Left ventricle myocardium inferior (tissue), 1 donor: Measurements from ENCODE around the gene NECTIN1. TPM values are rescaled to one million over a fixed set of nuclear protein-coding genes. Genes with fewer than 3 reads are reported as not detected.

ENCODE experiments used
- DNase-seq: peaks from one replicate; pipeline ENCODE4 v3.0.0-alpha.2; 2020
- H3K27ac ChIP-seq: fragments of 200-600 bp; replicated peaks from 2 replicates; pipeline ENCODE4 v1.8.0; 2021
- H3K27me3 ChIP-seq: fragments of 200-600 bp; 2 replicates; pipeline ENCODE4 v1.8.0; 2021; ENCODE audit warnings: low read depth
- H3K36me3 ChIP-seq: fragments of 200-600 bp; 2 replicates; pipeline ENCODE4 v1.8.0; 2021
- H3K4me1 ChIP-seq: fragments of 200-600 bp; 2 replicates; pipeline ENCODE4 v1.8.0; 2021
- H3K4me3 ChIP-seq: fragments of 200-600 bp; 2 replicates; pipeline ENCODE4 v1.8.0; 2021; ENCODE audit warnings: mild to moderate bottlenecking, moderate library complexity
- H3K9me3 ChIP-seq: fragments of 200-600 bp; replicated peaks from 2 replicates; pipeline ENCODE4 v1.8.0; 2021
- intact Hi-C: fragments of 100-400 bp; cut with micrococcal nuclease; formaldehyde crosslinking; loops from one replicate; pipeline ENCODE4 v1.11.0; 2022
- total RNA-seq: library from RNA; stranded (reverse); fragmentation: NEBNext Ultra II Directional; extraction: Animal tissue kit (Norgen Biotek cat#: 25700); gene quantifications from one replicate; pipeline ENCODE4 v1.2.1, GENCODE V29; 2021
- TF ChIP-seq, protein P1 (sequence below): fragments of 200-600 bp; IDR thresholded peaks from 2 replicates; pipeline ENCODE4 v1.8.0; 2021; ENCODE audit warnings: antibody characterized with exemption, mild to moderate bottlenecking, borderline replicate concordance
- donor health status: DM: no; HTN: yes; CAD: no; lungs with severe emphysema.

NECTIN1 gene
- total RNA-seq, 1 donor from 2014 or later, result 22.9 TPM

DNA sequence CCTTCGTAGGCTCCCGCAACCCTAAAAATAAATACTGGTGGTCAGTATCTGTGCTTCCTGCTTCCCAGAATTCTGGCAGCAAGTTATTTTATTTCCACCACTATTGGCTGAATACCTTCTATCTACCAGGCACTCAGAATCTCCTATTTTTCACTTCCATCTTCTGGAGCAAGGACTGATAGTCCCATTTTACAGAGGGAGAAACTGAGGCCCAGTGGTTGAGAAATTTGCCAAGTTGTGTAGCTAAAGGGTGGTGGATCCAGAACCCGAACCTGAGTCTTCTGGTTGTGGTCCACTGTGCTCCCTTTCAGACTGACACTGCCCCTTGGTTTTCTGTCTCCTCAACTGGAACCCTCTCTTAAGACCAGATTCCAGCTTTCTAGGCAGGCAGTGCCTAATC, 31.6 kb downstream of the NECTIN1 start:
- Histone ChIP-seq H3K4me3 (no peak overlapping the region), H3K9me3 (no peaks in the 10 kb centered on the region), H3K36me3 (no peaks in the 10 kb centered on the region), H3K27me3 (no peaks in the 10 kb centered on the region), H3K4me1 (peaks cover 68% of the 10 kb centered on the region), H3K27ac (peak overlapping the region; percentile 61)
- intact Hi-C loops, result no loop called here
- TF ChIP-seq, protein P1, sequence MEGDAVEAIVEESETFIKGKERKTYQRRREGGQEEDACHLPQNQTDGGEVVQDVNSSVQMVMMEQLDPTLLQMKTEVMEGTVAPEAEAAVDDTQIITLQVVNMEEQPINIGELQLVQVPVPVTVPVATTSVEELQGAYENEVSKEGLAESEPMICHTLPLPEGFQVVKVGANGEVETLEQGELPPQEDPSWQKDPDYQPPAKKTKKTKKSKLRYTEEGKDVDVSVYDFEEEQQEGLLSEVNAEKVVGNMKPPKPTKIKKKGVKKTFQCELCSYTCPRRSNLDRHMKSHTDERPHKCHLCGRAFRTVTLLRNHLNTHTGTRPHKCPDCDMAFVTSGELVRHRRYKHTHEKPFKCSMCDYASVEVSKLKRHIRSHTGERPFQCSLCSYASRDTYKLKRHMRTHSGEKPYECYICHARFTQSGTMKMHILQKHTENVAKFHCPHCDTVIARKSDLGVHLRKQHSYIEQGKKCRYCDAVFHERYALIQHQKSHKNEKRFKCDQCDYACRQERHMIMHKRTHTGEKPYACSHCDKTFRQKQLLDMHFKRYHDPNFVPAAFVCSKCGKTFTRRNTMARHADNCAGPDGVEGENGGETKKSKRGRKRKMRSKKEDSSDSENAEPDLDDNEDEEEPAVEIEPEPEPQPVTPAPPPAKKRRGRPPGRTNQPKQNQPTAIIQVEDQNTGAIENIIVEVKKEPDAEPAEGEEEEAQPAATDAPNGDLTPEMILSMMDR, result no peak
- no peak for DNase-seq

- Histone ChIP-seq H3K4me3 (no peak overlapping the region), H3K27ac (no peak overlapping the region), H3K9me3 (no peaks in the 10 kb centered on the region), H3K27me3 (no peaks in the 10 kb centered on the region), H3K36me3 (no peaks in the 10 kb centered on the region), H3K4me1 (peaks cover 59% of the 10 kb centered on the region)
- intact Hi-C loops, result no loop called here
- TF ChIP-seq, protein P1, result no peak
- no peak for DNase-seq
Measured at GRCh38 chr11:119696378-119697222, 32.4 kb downstream of the NECTIN1 start.

- intact Hi-C loops, result no loop called here
- no peak for DNase-seq
- peaks cover 37% of the 10 kb centered on the region for H3K4me1 ChIP-seq
- H3K27ac ChIP-seq, result no peak overlapping the region
- no peaks in the 10 kb centered on the region for H3K27me3 ChIP-seq
- TF ChIP-seq, protein P1, result no peak
- no peaks in the 10 kb centered on the region for H3K36me3 ChIP-seq
- H3K4me3 ChIP-seq, result no peak overlapping the region
- no peaks in the 10 kb centered on the region for H3K9me3 ChIP-seq
Measured at GRCh38 chr11:119694334-119694733, 34.7 kb downstream of the NECTIN1 start.

DNA sequence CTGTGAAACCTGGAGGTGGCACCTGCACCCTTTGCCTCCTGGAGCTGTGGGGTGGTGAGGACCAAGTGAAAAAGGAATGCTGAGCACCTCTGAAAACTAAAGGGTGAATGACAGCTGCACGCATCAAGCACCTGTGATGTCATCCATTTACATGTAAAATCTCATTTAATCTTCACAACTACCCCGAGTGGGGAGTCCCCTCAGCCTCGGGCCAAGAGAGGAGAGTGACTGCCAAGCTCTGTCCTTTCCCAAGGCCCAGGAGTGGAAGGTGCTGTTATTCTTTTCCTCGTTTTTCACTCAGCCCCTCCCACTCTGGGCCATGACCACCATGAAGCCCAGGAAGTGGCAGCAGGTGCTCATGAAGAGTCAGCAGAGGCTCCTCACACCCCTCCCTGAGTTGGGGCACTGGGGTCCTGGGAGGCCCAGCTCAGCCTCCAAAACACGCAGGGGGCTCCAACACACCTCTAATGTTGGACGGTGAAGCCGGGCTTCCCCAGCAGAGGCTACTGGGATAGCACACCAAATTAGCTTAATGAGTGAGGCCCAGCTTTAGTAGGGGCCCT, 35.7 kb downstream of the NECTIN1 start:
- intact Hi-C loops, result no loop called here
- no peak for DNase-seq

GRCh38 chr11:119692540-119692820, 36.5 kb downstream of the NECTIN1 start:
- no peaks in the 10 kb centered on the region for H3K9me3 ChIP-seq
- DNase-seq, result no peak
- no peak overlapping the region for H3K4me3 ChIP-seq
- intact Hi-C loops, result no loop called here
- peaks cover 18% of the 10 kb centered on the region for H3K4me1 ChIP-seq
- TF ChIP-seq, protein P1, result no peak
- H3K27ac ChIP-seq, result no peak overlapping the region
- no peaks in the 10 kb centered on the region for H3K27me3 ChIP-seq
- no peaks in the 10 kb centered on the region for H3K36me3 ChIP-seq

More for the DNA sequence above, 35.7 kb downstream of the NECTIN1 start:
- H3K27ac ChIP-seq, result no peak overlapping the region
- TF ChIP-seq, protein P1, result no peak
- no peaks in the 10 kb centered on the region for H3K27me3 ChIP-seq
- no peak overlapping the region for H3K4me3 ChIP-seq
- peaks cover 27% of the 10 kb centered on the region for H3K4me1 ChIP-seq
- H3K36me3 ChIP-seq, result no peaks in the 10 kb centered on the region
- H3K9me3 ChIP-seq, result no peaks in the 10 kb centered on the region
